NT2/D1 (cell line): ENCODE results near the gene RAC2.

Source experiments
- SUZ12 ChIP-seq: IDR thresholded peaks from 2 replicates; pipeline ENCODE4 v1.6.1; 2011; ENCODE audit not compliant: insufficient read length, insufficient read depth; ENCODE audit errors: extremely low read depth
- YY1 ChIP-seq: IDR thresholded peaks from 2 replicates; pipeline ENCODE4 v1.6.1; 2011; ENCODE audit not compliant: insufficient read length, insufficient read depth
- ZNF274 ChIP-seq: IDR thresholded peaks from 2 replicates; pipeline ENCODE4 v1.6.1; 2011; ENCODE audit warnings: mild to moderate bottlenecking, low read depth, low read length

- no peak for TF ChIP-seq ZNF274
- no peak for TF ChIP-seq SUZ12
- TF ChIP-seq YY1 = no peak
These were observed 30.4 kb upstream of the RAC2 start for GRCh38 chr22:37274380-37274862.
